MCF 10A (cell line): ENCODE results near the gene FREM1. TPM values are rescaled to one million over a fixed set of nuclear protein-coding genes. Genes with fewer than 3 reads are reported as not detected.

Experiments
- BruUV-seq: library from RNA; stranded (reverse); fragments of 400-500 nt; replicated peaks from 2 replicates; lab custom pipeline; 2021; lab: Mats Ljungman, UMichigan
- CTCF ChIA-PET: fragments of 300-600 bp; sonication (Branson Sonifier 250); formaldehyde crosslinking; extraction: SDS; loops from one replicate; lab custom pipeline; 2021; ENCODE audit warnings: antibody characterized with exemption, inconsistent platforms; lab: Yijun Ruan, JAX
- POLR2A ChIA-PET: fragments of 300-600, 350-650 bp; sonication (Branson Sonifier 250); formaldehyde crosslinking; extraction: SDS; loops from one replicate; lab custom pipeline; 2020; ENCODE audit warnings: antibody characterized with exemption, inconsistent platforms; lab: Yijun Ruan, JAX
- DNase-seq: peaks from one replicate; pipeline ENCODE4 v3.0.0-alpha.2; 2018; ENCODE audit not compliant: unreplicated experiment
- H3K27ac Mint-ChIP-seq: one replicate; pipeline ENCODE4 v1.8.0; 2022; ENCODE audit warnings: mild to moderate bottlenecking, low read depth, mixed read lengths; ENCODE audit not compliant: unreplicated experiment
- H3K27me3 Mint-ChIP-seq: one replicate; pipeline ENCODE4 v1.8.0; 2022; ENCODE audit warnings: mixed read lengths; ENCODE audit not compliant: insufficient read depth, unreplicated experiment
- H3K36me3 Mint-ChIP-seq: one replicate; pipeline ENCODE4 v1.8.0; 2022; ENCODE audit warnings: mild to moderate bottlenecking, moderate library complexity, mixed read lengths; ENCODE audit not compliant: insufficient read depth, unreplicated experiment
- H3K4me1 Mint-ChIP-seq: one replicate; pipeline ENCODE4 v1.8.0; 2022; ENCODE audit warnings: mixed read lengths; ENCODE audit not compliant: insufficient read depth, unreplicated experiment
- H3K4me3 Mint-ChIP-seq: one replicate; pipeline ENCODE4 v1.8.0; 2022; ENCODE audit warnings: mild to moderate bottlenecking, moderate library complexity, mixed read lengths; ENCODE audit not compliant: unreplicated experiment
- H3K9me3 Mint-ChIP-seq: one replicate; pipeline ENCODE4 v1.8.0; 2022; ENCODE audit warnings: mixed read lengths; ENCODE audit not compliant: unreplicated experiment
- intact Hi-C: fragments of 100-400 bp; cut with micrococcal nuclease; formaldehyde crosslinking; loops from 2 replicates; pipeline ENCODE4 v1.14.1; 2022
- total RNA-seq: library from RNA; stranded (reverse); gene quantifications from 2 replicates; pipeline ENCODE4 v1.2.3, GENCODE V29; 2022
- TF ChIP-seq, protein P1 (sequence below): fragments of 200-600 bp; IDR thresholded peaks from one replicate; pipeline ENCODE4 v1.8.0; 2022; ENCODE audit warnings: antibody characterized with exemption, mild to moderate bottlenecking; ENCODE audit not compliant: unreplicated experiment

Gene FREM1
- total RNA-seq, 1 experiment from 2014 or later, result not detected

DNA sequence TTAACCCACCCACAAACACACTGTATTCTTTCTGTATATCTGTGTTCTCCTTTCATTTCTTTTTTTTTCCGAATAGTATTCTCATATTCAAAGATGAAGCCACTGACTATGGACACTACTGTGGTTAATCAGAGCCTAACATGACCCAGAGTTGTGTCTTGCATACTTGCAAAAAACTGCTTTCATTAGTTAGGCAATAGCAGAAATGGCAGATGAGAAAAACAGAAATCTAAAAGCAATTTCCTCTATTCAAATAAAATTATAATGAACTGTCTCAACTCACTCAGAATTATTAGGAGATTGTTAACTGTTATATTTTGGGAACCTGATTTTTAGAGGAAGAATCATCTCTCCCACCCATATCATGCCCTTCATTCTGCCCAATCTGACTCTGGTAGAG is 45.9 kb downstream of the FREM1 start:
- no peak overlapping the region for H3K27ac Mint-ChIP-seq

DNA sequence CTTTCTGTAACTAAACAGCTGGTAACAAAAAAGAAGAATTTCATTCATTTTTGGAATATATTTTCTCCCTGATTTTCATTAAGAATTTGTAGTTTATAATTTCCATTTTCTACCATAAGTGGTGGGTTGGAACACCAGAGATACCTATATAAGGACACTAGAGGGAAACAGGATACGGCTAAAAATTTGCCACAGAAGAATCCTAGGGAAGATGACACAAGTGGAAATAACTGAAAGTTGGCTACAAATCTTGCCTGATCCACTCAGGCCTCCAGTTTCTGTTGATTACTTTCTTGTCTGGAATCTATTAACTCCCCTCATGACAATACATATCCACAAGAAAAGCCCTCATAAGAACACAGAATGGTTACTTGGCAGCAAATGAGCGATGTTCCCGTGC is 46.8 kb downstream of the FREM1 start:
- BruUV-seq, result no TSS peak
- H3K4me3 Mint-ChIP-seq, result no peak overlapping the region
- no peak for DNase-seq
- H3K9me3 Mint-ChIP-seq, result no peaks in the 10 kb centered on the region
- peaks cover 37% of the 10 kb centered on the region for H3K27me3 Mint-ChIP-seq
- no peaks in the 10 kb centered on the region for H3K4me1 Mint-ChIP-seq
- intact Hi-C loops, result no loop called here
- no peaks in the 10 kb centered on the region for H3K36me3 Mint-ChIP-seq
- TF ChIP-seq, protein P1, sequence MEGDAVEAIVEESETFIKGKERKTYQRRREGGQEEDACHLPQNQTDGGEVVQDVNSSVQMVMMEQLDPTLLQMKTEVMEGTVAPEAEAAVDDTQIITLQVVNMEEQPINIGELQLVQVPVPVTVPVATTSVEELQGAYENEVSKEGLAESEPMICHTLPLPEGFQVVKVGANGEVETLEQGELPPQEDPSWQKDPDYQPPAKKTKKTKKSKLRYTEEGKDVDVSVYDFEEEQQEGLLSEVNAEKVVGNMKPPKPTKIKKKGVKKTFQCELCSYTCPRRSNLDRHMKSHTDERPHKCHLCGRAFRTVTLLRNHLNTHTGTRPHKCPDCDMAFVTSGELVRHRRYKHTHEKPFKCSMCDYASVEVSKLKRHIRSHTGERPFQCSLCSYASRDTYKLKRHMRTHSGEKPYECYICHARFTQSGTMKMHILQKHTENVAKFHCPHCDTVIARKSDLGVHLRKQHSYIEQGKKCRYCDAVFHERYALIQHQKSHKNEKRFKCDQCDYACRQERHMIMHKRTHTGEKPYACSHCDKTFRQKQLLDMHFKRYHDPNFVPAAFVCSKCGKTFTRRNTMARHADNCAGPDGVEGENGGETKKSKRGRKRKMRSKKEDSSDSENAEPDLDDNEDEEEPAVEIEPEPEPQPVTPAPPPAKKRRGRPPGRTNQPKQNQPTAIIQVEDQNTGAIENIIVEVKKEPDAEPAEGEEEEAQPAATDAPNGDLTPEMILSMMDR, result no peak
- no peak overlapping the region for H3K27ac Mint-ChIP-seq
- CTCF ChIA-PET, result no interaction called here
- POLR2A ChIA-PET, result no interaction called here

More for the DNA sequence above, 45.9 kb downstream of the FREM1 start:
- TF ChIP-seq, protein P1, result no peak
- intact Hi-C loops, result no loop called here
- no peaks in the 10 kb centered on the region for H3K36me3 Mint-ChIP-seq
- DNase-seq, result no peak
- no TSS peak for BruUV-seq
- no peaks in the 10 kb centered on the region for H3K4me1 Mint-ChIP-seq
- ChIA-PET POLR2A (no interaction called here), CTCF (no interaction called here)
- no peak overlapping the region for H3K4me3 Mint-ChIP-seq
- H3K27me3 Mint-ChIP-seq, result peaks cover 37% of the 10 kb centered on the region
- H3K9me3 Mint-ChIP-seq, result no peaks in the 10 kb centered on the region

DNA sequence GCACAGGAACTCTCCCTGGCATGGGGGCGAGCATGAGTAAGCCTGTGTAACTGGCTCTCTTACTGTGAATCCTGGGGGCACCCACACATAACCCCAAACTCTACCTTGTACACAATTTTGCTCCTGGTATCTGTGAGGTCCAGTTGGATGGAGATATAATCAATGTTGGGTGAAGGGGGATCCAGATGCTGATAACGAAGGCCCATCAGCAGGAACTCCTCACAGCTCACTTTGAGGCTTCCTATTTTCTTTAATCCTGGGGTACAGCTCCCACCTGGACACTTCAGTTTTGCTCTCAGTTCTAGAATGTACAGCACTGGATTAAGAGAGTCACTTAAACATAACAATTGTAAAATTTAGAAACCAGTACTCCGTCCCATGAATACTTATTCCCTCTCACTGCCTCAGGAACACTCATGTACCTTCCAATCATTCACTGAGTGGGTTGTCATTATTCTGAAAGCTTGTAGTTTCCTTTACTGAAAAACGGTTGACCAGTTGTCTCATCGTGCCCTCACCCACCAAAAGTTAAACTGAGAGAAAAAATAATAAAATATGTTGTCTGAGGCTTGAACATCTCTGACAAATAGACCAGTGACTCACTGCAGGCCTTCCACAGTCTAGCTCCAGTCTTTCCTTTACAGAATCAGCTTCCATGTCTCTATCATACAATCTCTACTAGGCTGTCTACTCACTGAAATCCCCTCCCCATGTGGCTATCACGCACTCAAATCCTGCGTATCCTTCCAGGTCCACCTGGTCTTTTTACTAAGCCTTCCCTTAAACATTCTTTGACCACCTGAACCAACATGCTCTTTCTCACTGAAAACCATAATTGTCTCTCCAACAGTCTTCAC is 52.6 kb downstream of the FREM1 start:
- Mint-ChIP-seq H3K27me3 (peaks cover 44% of the 10 kb centered on the region), H3K36me3 (no peaks in the 10 kb centered on the region), H3K4me1 (no peaks in the 10 kb centered on the region), H3K4me3 (no peak overlapping the region), H3K9me3 (no peaks in the 10 kb centered on the region), H3K27ac (no peak overlapping the region)
- intact Hi-C loops, result loop anchor here (10.0 kb wide), 1 partner anchor 243 kb away; no protein-coding TSS in a partner anchor
- TF ChIP-seq, protein P1, result no peak
- ChIA-PET POLR2A (interaction anchor here (0.7 kb wide), 1 partner anchor 878 kb away, joined by 3 read pairs; no protein-coding TSS in a partner anchor), CTCF (interaction anchor here (1.0 kb wide), 1 partner anchor 11 kb away, joined by 3 read pairs; no protein-coding TSS in a partner anchor)
- no TSS peak for BruUV-seq
- DNase-seq, result no peak

DNA sequence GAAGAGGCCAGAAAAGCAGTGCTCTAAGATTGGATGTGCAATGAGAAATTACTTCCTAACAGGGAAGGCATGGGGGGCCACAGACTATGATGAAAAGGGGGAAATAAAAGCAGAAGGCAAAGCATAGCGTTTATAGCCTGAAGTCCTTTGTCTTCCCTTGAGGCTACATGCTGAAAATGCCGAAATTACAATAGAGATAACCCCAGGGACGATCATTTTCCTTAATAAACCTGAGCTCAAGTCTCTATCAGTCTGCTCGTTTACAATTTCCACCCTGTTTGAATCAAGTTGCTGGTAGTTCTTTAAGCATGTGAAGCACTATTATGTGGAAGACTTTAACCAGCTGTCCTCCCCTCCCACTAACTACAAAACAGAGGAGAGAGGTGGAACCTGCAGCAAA is 60.4 kb downstream of the FREM1 start:
- no peak overlapping the region for H3K27ac Mint-ChIP-seq
- no TSS peak for BruUV-seq
- H3K9me3 Mint-ChIP-seq, result no peaks in the 10 kb centered on the region
- peaks cover 4% of the 10 kb centered on the region for H3K4me1 Mint-ChIP-seq
- CTCF ChIA-PET, result no interaction called here
- TF ChIP-seq, protein P1, result no peak
- no peak overlapping the region for H3K4me3 Mint-ChIP-seq
- H3K27me3 Mint-ChIP-seq, result peaks cover 79% of the 10 kb centered on the region
- POLR2A ChIA-PET, result no interaction called here
- DNase-seq, result no peak
- intact Hi-C loops, result loop anchor here (2.0 to 10.0 kb wide), 3 partner anchors 235 to 383 kb away; no protein-coding TSS in a partner anchor
- H3K36me3 Mint-ChIP-seq, result no peaks in the 10 kb centered on the region
